NCI-H526 (cell line): ENCODE measurements around the gene PARS2.
A peak's percentile ranks its signal among the peaks of the same experiment; 100 is the strongest.

Experiments used
- DNase-seq, 2 experiments: peaks; one replicate each; lab custom pipeline; 2025; lab: John Stamatoyannopoulos, UW

The PARS2 gene

DNA sequence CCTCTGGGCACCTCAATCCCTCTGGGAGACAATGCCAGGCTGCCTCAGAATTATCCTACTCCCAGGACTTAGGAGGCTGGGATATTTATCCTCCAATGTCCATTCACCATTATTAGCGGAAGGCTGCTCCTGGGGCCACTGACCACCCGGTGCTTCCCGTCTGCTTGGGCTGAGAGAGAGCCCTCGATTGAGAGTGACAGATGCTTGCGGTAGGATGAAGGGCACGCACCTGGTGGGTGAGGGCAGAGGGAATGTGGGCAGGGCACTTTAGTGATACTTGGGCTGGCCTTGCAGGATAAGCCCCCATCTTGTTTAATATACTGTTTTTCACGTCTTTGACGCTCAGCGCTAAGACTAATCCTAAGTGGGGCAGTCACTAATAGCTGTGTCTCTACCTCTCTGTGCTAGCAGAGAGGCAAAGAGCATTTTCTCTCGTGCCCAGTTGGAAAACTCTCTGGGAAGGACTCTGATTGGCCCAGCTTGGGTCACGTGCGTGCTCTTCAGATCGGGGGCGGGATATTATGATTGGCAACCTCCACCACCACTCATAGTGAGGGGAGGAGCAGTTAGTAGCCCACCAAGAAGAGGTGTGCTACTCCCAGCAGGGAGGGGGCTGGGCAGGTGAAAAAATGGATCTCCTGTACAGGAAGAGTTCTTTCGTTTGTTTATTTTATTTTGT lies 10.6 kb upstream of the PARS2 start:
- DNase-seq: peak in 1 of 2 experiments; percentile 38

DNA sequence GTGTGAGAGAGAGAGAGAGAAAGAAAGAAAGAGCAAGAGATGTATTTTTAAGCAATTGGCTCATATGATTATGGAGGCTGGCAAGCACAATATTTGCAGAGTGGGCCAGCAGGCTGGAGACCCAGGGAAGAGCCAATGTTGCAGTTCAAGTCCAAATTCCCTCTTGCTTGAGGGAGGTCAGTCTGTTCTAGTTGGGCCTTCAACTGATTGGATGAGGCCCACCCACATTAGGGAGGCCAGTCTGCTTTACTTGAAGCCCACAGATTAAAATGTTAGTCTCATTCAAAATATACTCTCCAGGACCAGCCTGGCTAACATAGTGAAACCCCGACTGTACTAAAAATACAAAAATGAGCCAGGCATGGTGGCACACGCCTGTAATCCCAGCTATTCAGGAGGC lies 8.6 kb upstream of the PARS2 start:
- DNase-seq: no peak

DNA sequence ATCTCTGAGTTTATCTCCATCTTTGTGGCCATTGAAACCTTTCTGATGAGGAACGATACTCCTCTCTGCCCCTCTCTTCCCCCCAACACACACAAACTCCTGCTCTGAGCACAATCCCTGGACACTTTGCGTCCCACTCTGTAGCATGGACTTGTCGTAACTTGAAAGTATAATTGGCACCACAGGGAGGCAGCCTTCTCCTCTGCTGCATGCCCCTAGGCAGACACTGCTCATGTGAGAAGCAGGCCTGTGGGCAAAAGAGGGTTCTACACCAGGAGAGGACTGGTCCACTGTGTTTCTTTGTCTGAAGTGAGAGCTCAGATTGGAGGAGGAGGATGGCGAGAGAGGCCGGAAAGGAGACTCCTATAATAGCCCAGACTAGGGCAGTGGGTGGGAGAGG lies 3.8 kb upstream of the PARS2 start:
- DNase-seq: peak in 1 of 2 experiments; percentile 10

DNA sequence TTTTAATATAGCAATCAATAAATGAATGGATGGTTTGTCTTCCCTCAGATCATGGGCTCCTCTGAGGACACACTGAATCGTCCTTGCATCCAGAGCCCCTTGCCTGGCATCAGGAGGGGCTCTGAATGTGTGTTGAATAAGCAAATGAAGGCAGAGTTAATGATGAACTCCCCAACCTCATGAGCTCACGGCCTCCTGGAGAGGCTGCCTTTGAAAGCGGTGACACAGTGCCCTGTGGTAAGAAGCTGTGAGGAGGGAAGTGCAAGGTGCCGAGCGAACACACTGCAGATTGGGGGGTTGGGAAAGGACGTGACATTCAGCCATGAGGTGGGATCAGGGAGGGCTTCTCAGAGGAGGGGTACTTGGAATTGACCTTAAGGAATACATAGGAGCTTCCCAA lies 3.2 kb upstream of the PARS2 start:
- DNase-seq: no peak

DNA sequence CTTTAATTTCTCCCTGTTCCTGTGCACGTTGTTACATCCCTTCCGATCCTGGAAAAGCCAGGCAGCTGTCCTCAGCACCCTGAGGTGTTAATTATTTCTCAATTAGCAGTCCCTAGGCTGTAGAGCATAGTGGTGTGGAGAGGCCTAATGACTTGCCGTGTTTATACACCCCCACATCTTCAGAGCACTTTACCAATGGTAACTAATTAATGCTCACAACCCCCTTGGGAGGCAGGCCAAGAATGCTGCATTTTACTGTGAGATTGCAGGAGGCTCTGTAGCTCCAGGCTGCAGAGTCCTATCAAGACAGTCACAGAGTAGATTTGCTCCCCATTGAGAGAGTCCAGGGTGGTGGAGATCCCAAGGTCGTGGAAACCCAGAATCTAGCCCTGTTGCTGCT lies 2.4 kb upstream of the PARS2 start:
- peak in 1 of 2 experiments; percentile 12 for DNase-seq

- DNase-seq: no peak
These were observed 719 bp upstream of the PARS2 start for GRCh38 chr1:54764922-54765561.

DNA sequence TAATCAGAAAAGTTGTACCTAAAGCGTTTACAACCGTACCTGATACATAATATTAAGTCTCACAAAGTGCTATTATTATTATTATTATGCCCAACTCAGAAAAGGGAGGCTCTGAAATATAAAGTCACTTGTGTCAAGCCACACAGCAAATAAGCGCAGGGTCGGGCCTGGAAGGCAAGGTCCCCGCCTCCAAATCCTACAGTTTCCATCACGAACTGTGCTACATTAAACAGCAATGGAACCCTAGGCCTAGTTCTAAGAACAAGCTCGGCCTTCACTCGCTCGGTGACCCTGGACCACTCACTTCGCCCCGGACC lies 549 bp downstream of the PARS2 start:
- DNase-seq: no peak

GRCh38 chr1:54758678-54759348 lies 5.5 kb downstream of the PARS2 start:
- DNase-seq: no peak

GRCh38 chr1:54757833-54758232 lies 6.5 kb downstream of the PARS2 start:
- DNase-seq: no peak

- no peak for DNase-seq
These were observed 9.6 kb downstream of the PARS2 start for GRCh38 chr1:54754486-54755285.

DNA sequence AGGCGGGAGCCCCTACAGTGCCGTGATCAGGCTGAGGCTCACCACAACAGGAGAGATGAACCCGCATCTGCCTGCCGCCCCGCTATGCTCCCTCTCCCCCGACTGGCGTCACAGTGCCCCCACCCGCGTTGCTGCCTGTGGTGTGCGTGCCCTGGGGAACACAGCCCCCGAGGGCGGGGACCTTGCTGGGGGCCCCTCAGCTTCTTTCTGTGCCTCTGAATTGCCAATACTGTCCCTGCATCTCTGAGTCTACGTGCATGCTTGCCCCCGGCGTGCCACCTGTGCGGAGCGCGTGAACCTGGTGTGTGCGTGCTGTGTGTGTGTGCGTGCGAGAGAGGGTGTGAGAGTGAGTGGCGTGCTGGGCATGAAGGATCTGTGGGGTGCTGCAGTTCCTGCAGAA lies 10.3 kb downstream of the PARS2 start:
- DNase-seq: no peak

GRCh38 chr1:54751426-54751825 lies 12.9 kb downstream of the PARS2 start:
- no peak for DNase-seq

GRCh38 chr1:54750596-54750995 lies 13.7 kb downstream of the PARS2 start:
- no peak for DNase-seq

DNA sequence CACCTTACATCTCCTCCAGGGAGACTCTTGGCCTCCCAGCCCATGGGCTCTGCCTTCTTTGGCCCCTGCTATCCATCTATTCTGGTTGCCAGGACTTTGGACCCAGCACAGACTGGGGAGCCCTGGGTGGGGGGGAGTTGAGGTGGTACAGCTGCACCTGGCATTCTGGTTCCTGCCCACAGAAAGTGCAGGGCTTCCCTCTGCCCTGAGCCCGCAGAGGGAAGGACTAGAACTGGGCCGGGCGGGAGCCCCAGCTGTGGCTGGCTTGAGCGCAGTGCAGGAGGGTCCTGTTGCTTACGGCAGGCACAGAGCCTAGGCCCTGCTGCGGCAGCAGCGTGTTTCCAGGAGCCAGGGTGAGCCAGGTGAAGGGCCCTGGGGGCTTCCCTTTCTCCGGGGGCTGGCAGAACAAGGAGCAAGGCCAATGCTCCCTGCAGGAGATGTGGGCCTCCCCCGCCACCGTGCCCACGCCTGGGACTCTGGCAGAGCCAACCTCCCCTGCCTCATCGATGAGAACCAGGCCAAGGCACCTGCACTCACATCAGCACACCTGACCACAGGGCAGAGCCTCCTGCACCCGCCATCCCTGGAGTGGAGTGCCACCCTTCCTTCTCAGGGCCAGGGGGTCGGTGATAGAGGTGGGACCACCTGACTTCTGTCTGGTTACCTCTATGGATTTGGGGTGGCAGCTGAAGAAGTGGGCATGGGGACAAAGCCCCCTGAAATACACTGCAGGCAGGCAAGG lies 16.1 kb downstream of the PARS2 start:
- DNase-seq: no peak

DNA sequence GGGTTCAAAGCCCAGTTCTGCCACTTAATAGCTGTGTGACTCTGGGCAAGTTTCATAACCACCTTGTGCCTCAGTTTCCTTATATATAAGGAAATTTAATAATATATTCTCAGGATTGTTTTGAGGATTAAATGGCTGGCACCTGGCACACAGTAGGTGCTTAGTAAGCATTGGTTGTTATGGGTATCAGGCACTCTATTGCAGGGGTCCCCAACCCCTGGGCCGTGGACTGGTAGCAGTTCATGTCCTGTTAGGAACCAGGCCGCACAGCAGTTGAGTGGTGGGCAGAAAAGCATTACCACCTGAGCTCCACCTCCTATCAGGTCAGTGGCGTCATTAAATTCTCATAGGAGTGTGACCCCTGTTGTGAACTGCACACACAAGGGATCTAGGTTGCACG lies 18.5 kb downstream of the PARS2 start:
- DNase-seq: no peak

GRCh38 chr1:54745274-54745673 lies 19.0 kb downstream of the PARS2 start:
- no peak for DNase-seq

- DNase-seq: no peak
These were observed 19.6 kb downstream of the PARS2 start for GRCh38 chr1:54744696-54745095.

DNA sequence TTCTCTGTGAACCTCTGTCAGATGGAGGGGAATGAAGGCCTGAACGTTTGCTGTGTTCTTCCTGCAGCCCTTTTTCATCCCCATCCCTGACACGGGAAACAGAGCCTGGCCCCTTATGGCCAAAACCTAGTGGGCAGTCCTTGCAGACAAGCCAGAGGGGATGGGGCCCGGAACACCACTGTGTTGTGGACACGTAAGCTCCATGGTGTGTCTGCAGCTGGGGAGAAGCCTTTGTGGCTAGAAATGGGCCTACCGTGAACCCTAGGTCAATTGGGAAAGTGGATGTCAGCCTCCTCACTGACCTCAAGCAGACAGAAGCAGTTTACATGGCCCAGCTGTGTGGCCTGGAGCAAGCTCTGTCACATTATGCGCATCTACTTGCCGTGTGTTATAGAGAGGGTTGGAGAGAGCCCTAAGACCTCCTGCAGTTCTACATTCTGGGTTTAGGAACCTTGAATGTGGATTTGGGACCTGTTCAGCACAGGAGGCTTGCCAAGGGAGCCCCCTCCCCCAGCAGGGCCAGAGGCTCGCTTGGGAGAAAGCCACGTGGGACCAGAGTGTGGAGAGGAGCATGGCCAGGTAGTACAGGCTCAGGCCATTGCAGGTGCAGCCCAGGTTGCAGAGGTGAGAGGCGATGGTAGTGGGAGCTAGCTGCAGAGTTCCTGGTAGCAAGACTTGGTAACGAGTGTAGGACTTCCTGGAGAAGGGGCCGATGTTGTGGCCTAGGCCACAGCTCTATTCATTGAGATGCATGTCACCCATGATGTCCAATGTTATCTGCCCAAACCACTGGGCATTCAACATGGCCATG lies 20.7 kb downstream of the PARS2 start:
- no peak for DNase-seq

GRCh38 chr1:54742282-54742681 lies 22.0 kb downstream of the PARS2 start:
- no peak for DNase-seq

DNA sequence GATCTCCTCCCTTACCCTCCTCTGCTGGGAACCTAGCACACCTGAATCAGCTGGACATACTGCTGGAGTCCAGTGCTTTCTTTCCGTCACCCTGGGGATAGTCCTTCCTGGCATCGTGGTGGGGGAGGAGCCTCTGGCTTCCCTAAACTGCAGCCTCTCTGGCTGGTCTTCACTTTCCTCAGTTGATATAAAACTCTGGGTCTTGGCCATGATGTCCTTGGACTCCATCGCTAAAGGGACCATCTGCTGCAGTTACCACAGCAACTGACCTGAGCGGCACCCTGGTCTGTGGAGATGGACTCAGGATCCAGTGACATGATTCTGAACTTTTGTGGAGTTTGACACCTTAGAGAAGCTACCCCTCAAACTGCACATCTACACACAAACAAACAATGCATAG lies 22.8 kb downstream of the PARS2 start:
- DNase-seq: no peak

DNA sequence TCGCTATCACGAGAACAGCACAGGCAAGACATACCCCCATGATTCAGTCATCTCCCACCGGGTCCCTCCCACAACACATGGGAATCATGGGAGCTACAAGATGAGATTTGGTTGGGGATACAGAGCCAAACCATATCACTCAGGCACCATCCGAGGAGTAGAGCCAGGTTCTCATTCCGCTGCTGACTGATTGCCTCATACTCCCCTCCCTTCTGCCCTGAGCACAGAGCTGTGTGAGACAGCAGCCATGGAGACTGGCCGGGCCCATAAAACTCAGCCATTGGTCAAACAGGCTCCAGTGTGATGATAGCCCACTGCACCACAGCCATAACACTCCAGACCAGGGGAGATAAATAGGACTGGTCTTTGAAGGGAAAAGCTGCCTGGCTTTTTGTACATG lies 26.1 kb downstream of the PARS2 start:
- DNase-seq: no peak
